Measurements from ENCODE around the gene RAI14.
A peak's percentile ranks its signal among the peaks of the same experiment; 100 is the strongest.

Gene RAI14

GRCh38 chr5:34831303-34831702 is 175.2 kb downstream of the RAI14 start:
- TF ChIP-seq CTCF (IDR thresholded peaks at IDR 0.05; ENCODE audit: extremely low read depth, missing control alignments): no peak
- DNase-seq (ENCODE audit: low spot score): no peak

- no peak for TF ChIP-seq CTCF (IDR thresholded peaks at IDR 0.05; ENCODE audit: extremely low read depth, missing control alignments)
- no peak for DNase-seq (ENCODE audit: low spot score)
These were observed 176.4 kb downstream of the RAI14 start for GRCh38 chr5:34832568-34832967.

- DNase-seq (ENCODE audit: low spot score): no peak
- TF ChIP-seq CTCF (IDR thresholded peaks at IDR 0.05; ENCODE audit: extremely low read depth, missing control alignments): no peak
These were observed 177.0 kb downstream of the RAI14 start for GRCh38 chr5:34833090-34833489.

GRCh38 chr5:34833976-34834793 is 178.1 kb downstream of the RAI14 start:
- no peak for DNase-seq (ENCODE audit: low spot score)
- no peak for TF ChIP-seq CTCF (IDR thresholded peaks at IDR 0.05; ENCODE audit: extremely low read depth, missing control alignments)

- DNase-seq (ENCODE audit: low spot score): no peak
- no peak for TF ChIP-seq CTCF (IDR thresholded peaks at IDR 0.05; ENCODE audit: extremely low read depth, missing control alignments)
These were observed 178.6 kb downstream of the RAI14 start for GRCh38 chr5:34834794-34835089.

GRCh38 chr5:34835664-34836063 is 179.5 kb downstream of the RAI14 start:
- no peak for TF ChIP-seq CTCF (IDR thresholded peaks at IDR 0.05; ENCODE audit: extremely low read depth, missing control alignments)
- DNase-seq (ENCODE audit: low spot score): no peak

GRCh38 chr5:34838785-34839714 is 182.9 kb downstream of the RAI14 start, which contains the start of gene TTC23L:
Gene TTC23L, plus strand, starts transcription at chr5:34839164. Its CDS starts 1,508 bp downstream, at chr5:34840672.
- peak; percentile 90 for DNase-seq (ENCODE audit: low spot score)
- no peak for TF ChIP-seq CTCF (IDR thresholded peaks at IDR 0.05; ENCODE audit: extremely low read depth, missing control alignments)
